Activated CD8-positive, alpha-beta memory T cell treated with anti-CD3 and anti-CD28 coated beads, Interleukin-2, amount 50 U/mL, for 24 hours (primary cell): ENCODE measurements around the gene LSM8.
"Not testable (repeated sequence)": the region's sequence is repeated elsewhere in the genome, so short reads cannot be mapped to it uniquely, and the experiment has no call there.

ENCODE experiments used
- DNase-seq: peaks from one replicate; pipeline ENCODE4 v3.0.0-alpha.2; 2020; ENCODE audit errors: extremely low read depth

Gene LSM8

DNA sequence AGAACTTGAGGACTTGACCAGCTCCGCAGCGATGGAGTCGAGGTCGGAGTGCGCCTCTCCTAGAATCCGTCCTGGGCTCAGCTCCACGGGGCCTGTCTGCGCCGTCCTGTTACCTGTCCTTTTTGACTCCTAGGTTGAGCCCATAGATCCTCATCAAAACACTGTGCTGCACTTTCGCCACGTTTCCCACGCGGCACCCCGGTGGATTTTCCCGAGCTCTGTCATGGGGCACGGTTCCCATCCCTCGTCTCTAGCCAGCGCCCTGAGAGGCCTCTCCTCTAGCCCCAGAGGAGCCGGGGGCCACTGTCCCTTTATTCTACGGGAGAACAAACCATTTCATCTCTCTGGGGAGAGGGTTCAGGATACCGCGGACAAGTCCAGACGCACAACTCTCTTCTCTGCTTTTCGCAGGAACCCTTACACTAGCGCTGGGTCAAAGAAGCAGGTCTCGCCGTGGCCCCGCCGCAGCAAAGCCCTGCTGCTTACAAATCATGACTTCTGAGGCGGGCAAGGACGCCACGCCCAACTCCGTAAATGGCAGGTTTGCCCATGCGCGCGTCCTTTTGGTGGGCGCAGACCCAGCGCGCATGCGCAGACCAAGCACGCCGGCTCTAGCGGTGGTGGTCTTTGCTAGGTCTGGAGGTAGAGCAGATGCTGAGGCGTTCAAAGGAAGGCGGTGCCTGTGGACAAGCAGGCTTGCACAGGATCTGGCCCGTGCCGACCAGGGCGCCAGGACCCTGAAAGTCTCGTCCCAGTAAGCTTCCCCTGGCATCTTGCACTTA is 30.3 kb downstream of the LSM8 start:
- peak; percentile 53 for DNase-seq

DNA sequence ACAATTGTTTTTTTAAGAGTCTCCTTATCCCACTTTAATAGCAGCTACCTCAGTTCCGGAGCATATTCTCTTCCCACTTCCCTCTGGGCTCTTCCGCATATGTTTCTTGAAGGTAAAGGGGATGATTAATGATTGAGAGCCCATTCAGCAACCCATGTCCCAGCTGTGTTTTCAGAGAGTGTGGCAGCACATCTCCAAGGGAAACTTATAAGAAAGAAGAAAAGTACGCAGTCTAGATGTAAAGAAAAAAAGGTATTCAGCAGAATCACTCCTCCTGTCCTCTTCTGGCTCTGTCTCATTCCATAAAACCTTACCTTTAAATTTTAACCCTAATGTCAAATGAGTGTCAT is 30.8 kb downstream of the LSM8 start:
- DNase-seq = no peak

DNA sequence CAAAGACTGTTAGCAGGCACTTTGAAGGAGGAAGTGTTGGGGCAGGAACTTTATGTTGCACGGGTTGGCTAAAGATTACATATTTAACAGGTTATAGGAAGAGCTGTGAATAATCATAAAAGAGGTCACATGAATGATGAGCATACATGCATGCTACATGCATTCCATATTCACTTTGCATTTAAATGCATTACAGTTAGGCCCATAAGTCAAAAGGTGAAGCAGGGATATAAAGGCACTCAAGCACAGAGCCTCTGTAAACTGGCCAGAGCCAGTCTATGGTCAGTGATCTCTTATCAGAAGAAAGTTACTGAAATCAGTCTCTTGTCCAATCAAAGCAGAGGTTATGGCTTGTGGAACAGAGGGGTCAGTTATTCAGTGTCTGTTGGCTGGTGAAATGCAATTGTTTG is 33.3 kb downstream of the LSM8 start:
- no peak for DNase-seq

DNA sequence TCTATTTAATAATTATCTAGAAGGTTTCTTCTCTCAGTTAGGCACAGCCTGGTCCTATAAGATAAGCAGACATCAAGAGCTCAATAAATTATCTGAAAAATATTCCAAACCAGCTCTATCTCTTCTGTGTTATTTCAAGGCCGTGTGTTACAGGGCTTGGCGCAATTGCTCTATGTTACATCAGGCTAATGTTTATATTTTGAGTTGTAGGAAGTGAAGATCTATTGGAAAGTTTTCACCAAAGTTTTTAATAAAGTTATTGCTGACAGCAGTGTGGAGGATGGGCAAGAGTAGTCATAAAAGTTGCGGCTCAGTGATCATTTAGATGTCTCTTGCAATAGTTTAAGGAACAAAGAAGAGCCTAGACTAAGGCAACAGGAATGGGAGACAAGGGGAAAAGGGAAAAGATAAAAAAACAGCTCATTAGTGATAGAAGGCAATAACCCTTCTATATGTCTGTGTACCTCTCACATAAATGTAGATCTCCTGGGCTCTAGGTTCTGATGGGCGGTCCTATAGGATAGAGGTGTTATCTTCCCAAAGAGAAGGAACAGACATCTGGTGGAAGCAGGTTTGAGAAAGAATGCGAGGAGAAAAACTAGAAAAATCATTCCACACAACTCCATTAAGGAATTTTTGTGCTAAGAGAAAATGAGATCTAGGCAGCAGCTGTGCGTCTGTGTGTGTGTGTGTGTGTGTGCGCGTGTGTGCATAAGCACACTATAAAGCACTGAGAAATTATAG is 34.6 kb downstream of the LSM8 start:
- DNase-seq = no peak

DNA sequence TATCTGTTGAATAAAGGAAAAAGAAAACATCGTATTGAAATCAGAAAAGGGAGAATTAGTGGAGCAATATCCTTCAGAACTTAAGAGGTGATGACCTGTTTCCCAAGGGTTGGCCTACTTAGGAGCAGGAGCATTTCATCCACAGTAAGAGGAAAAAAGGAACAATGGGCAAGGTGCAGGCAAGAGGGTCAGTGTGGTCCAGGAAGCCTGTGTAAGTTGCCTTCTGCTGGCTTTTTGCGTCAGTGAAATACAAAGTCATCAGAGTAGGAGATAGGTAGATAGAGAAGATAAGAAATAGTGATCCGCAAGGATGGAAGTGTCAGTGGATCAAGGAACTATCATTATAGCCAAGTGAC is 35.2 kb downstream of the LSM8 start:
- no peak for DNase-seq

GRCh38 chr7:118220583-118220982 is 36.6 kb downstream of the LSM8 start:
- no peak for DNase-seq

DNA sequence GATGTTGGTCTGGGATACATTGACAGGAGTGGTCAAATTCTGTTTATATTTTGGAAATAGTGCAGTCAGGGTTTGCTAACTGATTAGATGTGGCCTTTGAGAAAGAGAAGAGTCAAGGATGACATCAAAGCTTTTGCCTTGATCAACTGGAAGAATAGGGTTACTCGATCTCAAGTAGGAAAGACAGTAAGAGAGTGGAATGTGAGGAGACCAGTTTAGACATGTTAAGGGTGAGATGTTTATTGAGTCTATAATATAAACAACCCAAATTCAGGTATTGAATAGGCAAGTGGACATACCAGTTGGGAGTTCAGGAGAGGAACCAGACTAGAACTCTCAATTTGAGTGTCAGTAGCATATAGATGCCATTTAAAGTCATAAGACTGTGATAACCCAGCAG is 38.6 kb downstream of the LSM8 start:
- DNase-seq = no peak

DNA sequence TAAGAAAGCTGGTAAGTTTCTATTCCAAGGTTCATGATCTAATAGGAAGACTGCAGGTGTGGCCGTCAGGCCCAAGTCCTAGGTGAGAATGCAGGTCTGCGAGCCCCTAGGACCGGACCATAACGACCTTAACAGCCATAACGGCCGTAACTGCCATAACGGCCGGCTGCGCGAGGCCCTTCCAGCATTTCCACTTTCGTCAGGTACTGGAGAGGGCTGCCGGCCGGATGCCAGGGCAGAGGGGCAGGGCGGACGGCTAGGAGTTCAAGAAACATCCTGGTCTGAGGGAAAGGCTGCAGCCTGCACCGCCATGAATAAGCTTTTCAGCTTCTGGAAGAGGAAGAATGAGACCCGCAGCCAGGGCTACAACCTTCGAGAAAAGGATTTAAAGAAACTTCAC is 40.6 kb downstream of the LSM8 start, which contains the start of gene ANKRD7:
Gene ANKRD7, plus strand, starts transcription at position 184 of the 400 bp plus-strand sequence. Its CDS starts 127 bp downstream, at position 311.
- DNase-seq = no peak

- no peak for DNase-seq
Observed at GRCh38 chr7:118232837-118233236, 48.9 kb downstream of the LSM8 start.

DNA sequence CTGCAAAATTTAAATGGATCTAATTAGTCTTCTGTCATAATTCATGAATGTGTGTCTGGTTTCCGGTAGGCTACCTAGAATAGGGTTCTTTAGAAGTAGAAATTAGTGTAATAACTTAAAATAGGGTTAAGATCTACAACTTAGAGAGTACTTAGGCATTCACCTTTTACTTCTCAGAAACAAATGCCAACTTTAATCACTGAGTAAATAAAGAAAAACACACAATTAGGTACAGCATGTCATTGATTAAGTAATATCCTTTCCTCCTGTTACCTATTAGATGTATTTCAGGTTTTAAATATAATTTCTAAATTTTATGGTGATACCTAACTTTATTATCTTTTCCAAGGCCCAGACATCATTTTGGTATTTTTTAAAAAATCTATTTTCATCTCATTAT is 49.8 kb downstream of the LSM8 start:
- no peak for DNase-seq

- DNase-seq = no peak
Observed at GRCh38 chr7:118239014-118239413, 55.0 kb downstream of the LSM8 start.

- DNase-seq = not testable (repeated sequence)
Observed at GRCh38 chr7:118240320-118240719, 56.4 kb downstream of the LSM8 start.
